HG03045 (cell line): ENCODE results near the gene CFD.
"Not testable (repeated sequence)": the region's sequence is repeated elsewhere in the genome, so short reads cannot be mapped to it uniquely, and the experiment has no call there.

Source experiments
- ATAC-seq: cut with Tn5 transposase; IDR thresholded peaks from one replicate; pipeline ENCODE4 v1.9.1; 2021; ENCODE audit warnings: mild to moderate bottlenecking, moderate library complexity; ENCODE audit not compliant: unreplicated experiment

Gene CFD

GRCh38 chr19:887599-887998 is 28.1 kb downstream of the CFD start:
- ATAC-seq = no peak

DNA sequence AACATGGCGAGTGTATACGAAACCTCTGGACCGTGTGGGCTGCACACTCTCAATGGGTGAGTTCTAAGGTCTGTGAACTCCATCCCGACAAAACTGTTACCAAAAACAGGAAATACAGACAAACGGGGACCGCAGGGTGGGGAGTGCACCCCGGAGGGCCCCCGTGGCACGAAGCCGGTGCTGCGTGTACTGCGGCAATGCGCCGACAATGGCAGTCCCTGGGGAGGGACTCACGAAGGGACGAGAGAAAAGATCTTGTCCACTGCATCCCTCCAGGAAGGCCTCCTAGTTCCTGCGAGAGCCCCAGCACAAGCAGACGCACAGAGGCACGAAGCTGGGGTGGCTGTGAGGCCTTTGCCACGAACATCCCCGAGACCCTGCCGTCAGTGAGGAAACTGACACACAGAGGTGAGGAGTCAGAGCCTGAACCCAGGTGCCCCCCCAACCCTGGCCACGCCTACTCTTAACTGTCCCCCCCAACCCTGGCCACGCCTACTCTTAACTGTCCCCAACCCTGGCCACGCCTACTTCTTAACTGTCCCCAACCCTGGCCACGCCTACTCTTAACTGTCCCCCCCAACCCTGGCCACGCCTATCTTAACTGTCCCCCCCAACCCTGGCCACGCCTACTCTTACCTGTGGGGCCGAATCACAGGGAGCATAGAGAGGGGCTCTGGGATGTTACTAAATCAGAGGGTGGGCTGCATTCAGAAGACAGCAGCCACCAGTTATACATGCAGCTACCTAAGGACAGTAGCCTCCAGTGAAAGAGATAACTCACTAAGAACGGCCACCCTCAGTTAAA is 29.3 kb downstream of the CFD start:
- ATAC-seq = no peak

- ATAC-seq = no peak
These were observed 30.3 kb downstream of the CFD start for GRCh38 chr19:889662-890295.

DNA sequence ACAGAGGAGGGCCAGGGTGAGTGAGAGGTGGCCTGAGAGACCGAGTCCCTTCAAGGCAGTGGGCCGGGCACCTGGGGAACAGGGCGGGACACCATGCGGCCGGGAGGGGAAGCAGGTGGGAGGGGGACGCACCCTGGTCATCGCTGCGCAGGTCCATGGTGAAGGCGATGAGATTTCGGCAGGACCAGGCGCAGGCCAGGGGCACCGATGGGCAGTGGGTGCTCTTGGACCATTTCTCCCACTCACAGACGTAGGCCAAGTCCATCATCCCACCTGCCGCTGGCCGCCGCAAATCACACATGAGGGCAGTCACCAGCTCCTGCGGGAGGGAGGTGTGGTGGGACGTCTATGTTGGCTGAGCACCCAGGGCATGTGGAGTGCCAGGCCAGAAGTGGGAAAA is 31.4 kb downstream of the CFD start:
- no peak for ATAC-seq

GRCh38 chr19:891421-892200 is 32.1 kb downstream of the CFD start:
- ATAC-seq = not testable (repeated sequence)

- no peak for ATAC-seq
These were observed 32.9 kb downstream of the CFD start for GRCh38 chr19:892243-892893.

DNA sequence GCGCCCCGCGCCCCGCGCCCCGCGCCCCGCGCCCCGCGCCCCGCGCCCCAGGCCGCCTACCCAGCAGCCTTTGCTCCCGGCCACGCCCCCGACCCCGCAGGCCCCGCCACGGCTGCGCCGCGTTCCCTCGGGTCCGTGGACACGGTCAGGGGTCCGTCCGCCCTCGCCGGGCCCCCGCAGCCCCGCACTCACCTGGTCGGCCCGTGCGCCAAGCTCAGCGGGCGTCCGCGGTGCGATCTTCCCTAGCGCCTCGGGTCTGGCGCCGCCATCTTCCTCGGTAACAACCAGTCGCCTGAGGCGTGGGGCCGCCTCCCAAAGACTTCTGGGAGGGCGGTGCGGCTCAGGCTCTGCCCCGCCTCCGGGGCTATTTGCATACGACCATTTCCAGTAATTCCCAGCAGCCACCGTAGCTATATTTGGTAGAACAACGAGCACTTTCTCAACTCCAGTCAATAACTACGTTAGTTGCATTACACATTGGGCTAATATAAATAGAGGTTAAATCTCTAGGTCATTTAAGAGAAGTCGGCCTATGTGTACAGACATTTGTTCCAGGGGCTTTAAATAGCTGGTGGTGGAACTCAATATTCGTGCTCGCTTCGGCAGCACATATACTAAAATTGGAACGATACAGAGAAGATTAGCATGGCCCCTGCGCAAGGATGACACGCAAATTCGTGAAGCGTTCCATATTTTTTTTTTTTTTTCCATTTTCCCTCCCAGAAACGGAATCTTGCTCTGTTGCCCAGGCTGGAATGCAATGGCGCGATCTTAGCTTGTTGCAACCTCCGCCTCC is 33.6 kb downstream of the CFD start, which contains the start of the genes MED16 and RNU6-9:
MED16 (minus strand) TSS at position 294 of the 796 bp plus-strand sequence. CDS start 2,056 bp downstream, outside the sequence.
RNU6-9 (plus strand) TSS at position 591 of the 796 bp plus-strand sequence.
- ATAC-seq = peak; percentile 76

DNA sequence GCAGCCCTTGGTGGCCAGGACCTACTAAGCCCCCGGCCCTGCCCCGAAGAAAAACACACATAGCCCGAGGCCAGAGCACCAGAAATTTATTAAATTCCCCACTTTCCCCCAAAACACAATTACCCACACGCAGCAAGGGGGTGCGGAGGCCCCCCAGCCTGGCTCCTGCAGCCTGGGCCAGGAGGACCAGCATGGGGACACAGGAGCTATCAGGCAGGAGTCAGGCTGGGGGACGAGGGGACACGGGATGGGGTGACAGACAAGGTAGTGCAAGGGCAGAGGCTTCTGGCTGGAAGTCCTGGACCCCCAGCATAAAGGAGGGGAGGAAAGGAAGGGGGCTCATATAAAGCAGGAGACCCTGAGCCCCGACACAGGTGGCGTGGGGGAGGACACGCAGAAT is 37.0 kb downstream of the CFD start:
- ATAC-seq = no peak

DNA sequence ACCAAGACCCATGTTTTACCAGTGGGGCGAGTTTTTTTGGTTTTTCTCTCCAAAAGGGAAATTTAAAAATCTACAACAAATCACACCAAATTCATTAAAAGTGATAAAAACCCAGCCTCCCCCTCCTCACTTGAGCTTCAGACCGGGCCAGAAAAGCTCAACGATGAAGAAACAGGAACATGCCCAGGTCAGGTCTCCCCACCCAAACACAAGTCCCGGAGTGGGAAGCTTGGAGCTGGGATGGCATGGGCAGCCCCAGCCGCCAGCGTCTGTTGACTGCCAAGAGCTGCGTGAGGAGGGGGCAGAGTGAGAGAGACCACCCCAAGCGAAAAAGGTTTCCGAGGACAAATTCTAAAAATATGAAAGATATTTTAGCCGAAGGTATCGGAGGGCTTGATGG is 37.5 kb downstream of the CFD start:
- no peak for ATAC-seq

DNA sequence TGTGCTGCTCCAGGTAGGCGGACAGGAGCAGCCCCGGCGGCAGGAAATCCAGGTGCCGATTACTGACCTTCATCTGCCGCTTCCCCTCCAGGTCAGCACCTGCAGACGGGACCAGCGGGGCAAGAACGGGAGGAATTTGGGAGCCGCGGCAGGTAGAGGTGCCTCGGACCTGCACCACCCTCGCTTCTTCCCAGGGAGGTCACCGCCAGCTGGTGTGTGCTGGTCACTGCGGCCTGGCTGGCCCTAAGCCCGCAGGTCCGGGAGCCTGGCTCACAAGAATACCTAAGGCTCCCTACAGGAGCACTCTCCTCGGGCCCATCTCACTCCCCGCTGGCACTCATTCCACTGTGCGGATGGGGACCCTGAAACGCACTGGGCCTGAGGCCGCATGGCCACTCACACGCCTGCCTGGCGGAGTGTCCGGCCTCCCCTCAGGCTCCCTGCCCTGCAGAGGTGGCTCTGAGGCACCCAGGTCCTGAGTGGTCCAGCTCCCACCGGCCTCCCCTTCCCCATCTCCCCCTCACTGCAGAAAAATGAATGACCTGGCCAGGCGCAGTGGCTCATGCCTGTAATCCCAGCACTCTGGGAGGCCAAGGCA is 38.1 kb downstream of the CFD start:
- no peak for ATAC-seq

- no peak for ATAC-seq
These were observed 39.2 kb downstream of the CFD start for GRCh38 chr19:898663-899062.

- no peak for ATAC-seq
These were observed 40.0 kb downstream of the CFD start for GRCh38 chr19:899336-900042.

- no peak for ATAC-seq
These were observed 40.5 kb downstream of the CFD start for GRCh38 chr19:900043-900301.

GRCh38 chr19:900302-901111 is 41.0 kb downstream of the CFD start:
- ATAC-seq = no peak

DNA sequence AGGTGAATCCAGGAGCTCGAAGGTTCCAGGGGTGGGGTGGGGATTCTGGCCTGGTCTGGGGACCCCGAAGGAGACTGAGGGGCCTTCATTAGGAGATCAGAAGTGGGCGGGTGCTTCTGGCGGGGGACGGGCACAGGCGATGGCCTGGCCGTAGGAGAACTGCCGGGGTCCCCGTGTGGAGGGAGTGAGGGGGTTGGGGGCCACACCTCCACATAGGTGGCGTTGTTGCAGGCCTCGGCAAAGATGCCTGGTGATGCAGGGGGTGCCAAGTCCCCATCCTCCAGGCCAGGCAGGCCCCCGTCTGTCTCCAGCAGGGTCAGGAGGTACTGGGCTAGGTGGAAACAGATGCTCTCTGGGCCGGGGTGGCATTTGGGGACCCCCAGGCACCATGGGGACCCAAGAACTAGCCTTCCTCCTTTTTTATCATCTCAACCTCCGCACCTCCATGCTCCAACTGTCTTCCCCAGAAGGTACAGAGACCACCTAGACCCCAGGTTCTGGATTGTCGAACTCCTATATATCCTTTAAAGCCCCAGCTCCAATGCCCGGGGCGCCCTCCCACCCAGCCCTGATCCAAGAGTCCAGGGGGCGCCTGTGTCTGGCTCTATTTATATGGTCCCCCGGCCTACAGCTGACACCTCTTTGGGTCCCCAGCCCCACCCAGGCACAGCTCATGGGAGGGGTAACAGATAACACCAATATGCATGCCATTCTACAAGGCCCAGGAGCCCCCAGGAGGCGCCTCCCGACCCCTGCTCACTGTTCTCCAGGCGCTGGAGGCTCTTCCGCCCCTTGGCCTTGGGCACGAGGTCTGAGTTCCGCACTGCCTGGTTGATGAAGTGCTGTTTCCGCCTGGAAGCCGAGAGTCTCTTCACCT is 42.0 kb downstream of the CFD start:
- no peak for ATAC-seq

DNA sequence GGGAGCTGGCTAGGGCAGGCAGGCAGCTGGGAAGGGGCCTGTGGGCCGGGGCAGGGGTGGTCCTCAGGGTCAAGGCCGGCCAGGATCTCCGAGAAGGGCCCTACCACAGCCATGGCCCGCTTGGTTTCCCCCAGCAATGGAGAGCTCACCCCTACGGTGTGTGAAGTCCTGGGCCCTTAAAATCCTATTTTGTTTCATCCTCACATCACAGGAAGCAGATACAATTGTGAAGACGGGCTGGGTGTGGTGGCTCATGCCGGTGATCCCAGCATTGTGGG is 42.6 kb downstream of the CFD start:
- no peak for ATAC-seq

DNA sequence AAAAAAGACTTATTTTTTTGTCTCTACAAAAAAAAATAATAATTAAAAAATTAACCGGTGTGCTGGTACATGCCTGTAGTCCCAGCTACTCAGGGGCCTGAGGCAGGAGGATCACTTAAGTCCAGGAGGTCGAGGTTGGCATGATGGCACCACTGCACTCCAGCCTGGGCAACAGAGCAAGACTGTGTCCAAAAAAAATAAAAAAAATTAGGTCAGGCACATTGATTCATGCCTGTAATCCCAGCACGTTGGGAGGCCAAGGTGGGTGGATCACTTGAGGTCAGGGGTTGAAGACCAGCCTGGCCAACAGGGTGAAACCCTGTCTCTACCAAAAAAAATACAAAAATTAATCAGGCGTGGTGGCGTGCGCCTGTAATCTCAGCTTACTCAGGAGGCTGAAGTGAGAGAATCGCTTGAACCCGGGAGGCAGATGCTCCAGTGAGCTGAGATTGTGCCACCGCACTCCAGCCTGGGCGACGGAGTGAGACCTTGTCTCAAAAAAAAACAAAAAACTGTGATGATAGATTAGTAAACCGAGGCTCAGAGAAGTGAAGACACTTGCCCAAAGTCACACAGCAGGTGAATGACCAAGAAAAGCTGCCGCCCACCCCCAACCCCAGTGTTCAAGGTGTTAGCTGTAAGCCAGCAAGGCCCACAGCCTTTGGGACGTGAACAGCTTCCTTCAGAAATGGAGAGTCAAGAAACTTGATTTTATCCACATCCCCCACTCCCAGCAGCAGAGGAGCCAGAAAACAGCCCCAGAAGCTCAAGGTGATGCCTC is 43.2 kb downstream of the CFD start:
- no peak for ATAC-seq
